Measurements from ENCODE around the gene BOC.

DNA sequence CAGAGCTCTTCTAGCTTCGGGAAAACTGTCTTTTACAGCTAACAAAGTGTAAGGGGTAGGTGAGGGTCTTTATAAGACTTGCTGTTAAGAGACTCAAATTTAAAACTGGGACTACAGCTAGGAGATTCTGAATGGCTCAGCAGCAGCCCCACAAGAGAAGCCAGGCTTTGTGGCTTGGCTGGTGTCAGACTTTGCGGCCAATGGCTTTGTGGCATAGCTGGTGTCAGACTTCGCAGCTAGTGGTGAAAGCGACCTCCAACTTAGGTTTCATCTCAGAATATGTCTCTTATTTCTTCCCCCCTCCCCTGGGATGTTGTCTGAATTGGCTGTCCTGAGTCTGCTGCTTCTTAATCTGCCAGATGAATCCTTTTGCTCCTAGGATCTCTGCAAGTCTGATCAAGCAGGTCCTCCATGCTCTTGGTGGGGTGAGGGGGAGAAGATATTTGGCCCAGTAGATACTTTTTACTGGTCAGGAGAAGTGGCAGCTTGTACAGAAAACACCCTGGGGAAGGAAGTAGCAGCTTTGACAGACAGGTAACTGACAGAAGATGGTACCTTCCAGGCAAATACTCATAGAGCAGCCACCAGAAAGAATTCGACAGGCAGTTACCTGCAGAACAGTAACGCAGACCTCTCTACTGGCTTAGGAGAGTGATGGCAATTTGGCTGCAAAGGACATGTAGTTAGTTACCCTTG, 8.4 kb downstream of the BOC start:
- no peak for TF ChIP-seq TAF1 (IDR thresholded peaks at IDR 0.05; ENCODE audit: low read depth)
- no peak for TF ChIP-seq EP300 (IDR thresholded peaks at IDR 0.05; ENCODE audit: borderline replicate concordance)
- TF ChIP-seq RAD21 (IDR thresholded peaks at IDR 0.05; ENCODE audit: low read depth) = no peak
- TF ChIP-seq USF1 (IDR thresholded peaks at IDR 0.05) = no peak
- TF ChIP-seq YY1 (IDR thresholded peaks at IDR 0.05; ENCODE audit: low read depth) = no peak
- TF ChIP-seq ZBTB7A (IDR thresholded peaks at IDR 0.05; ENCODE audit: low read depth) = no peak
